ENCODE results near the gene FAM181A.

FAM181A gene

GRCh38 chr14:93952829-93953228 lies 25.7 kb downstream of the FAM181A start:
- DNase-seq = no peak

GRCh38 chr14:93953263-93953662 lies 26.1 kb downstream of the FAM181A start:
- DNase-seq = no peak

- no peak for DNase-seq
These were observed 26.8 kb downstream of the FAM181A start for GRCh38 chr14:93953739-93954515.

DNA sequence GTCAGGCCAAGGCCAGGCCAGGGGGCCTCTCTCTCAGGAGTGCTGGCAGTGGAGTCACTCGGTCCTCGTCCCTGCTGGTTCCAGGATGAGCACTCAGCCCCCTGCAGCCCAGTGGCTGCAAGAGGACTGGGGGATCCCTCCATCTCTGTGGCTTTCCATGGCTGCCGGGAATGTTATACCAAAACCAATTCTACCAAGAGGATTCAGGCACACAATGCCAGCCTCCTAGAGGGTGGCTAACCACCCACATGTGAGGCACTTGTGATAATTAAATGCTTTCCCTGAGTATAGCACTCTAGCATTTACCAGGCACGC lies 27.3 kb downstream of the FAM181A start:
- DNase-seq = no peak

DNA sequence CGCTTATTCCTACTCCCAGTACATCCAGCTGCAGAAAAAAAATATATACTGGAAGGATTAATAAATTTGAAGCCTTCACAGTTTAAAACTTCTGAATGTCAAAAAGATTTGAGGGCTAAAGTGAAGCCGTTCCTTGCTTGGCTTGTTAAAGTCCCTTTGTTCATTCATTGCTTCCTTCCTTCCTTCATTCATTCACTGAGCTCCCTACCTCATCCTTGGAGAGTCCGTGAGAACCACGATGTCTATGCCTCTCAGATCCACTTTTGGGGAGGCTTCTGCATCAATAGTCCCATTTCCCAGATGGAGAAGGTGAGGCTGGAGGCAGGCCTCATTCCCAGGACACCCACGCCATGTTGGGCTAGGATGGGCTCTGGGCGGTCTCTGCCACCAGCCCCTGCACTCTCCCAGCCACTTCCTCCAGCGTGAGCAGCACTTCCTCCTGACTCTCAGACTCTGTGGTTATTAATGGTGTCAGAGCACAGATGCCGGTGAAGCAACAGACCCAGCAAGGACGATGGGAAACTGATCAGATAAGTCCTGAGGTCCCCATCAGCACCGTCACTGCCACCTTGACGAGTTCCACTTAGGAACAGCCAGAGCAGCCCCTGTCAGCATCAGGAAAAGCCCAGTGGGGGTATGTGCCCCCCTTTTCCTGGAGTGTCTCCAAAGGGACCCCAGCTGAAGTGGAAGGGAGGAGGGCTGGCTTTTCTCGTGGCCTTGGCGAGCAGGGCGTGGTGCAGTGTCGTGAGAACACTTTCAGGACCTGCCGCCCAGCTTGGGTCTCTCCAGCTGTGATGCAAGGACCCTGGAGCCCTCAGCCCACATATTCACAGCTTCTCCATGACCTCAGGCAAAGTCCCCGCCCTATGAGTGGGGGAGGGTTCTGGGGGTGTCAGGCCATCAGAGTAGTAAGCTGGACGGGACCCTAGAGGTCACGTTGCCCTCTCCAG lies 28.0 kb downstream of the FAM181A start:
- peak; percentile 70 to 76 for DNase-seq

DNA sequence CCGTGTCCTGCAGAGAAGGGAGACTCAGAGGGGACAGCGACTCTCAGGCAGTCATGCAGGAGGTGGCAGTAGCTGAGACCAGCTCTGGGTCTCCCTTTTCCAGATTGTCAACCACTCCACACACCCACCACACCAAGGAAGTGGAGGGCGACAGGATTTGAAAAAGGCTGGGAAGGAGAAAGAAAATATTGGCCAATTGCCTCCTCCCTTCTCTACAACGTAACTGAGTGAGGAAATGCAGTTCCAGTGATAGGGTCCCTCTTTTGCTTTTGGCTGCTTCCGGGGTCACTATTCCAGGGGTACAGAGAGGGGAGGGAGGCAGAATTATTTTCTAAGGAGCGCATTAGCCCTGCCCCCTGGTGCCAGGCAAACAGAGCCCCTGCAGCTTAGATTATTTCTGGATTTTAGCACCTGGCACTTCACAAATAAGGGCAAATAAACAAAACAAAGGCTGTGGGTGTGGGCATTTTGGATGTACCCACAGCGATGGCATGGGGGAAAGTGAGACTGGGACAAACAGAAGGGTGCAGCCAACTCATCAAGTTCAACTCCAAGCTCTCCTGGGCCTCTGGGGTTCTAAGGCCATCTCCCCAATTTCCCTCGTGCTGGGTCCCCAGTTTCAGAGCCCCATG lies 28.8 kb downstream of the FAM181A start:
- DNase-seq = no peak

DNA sequence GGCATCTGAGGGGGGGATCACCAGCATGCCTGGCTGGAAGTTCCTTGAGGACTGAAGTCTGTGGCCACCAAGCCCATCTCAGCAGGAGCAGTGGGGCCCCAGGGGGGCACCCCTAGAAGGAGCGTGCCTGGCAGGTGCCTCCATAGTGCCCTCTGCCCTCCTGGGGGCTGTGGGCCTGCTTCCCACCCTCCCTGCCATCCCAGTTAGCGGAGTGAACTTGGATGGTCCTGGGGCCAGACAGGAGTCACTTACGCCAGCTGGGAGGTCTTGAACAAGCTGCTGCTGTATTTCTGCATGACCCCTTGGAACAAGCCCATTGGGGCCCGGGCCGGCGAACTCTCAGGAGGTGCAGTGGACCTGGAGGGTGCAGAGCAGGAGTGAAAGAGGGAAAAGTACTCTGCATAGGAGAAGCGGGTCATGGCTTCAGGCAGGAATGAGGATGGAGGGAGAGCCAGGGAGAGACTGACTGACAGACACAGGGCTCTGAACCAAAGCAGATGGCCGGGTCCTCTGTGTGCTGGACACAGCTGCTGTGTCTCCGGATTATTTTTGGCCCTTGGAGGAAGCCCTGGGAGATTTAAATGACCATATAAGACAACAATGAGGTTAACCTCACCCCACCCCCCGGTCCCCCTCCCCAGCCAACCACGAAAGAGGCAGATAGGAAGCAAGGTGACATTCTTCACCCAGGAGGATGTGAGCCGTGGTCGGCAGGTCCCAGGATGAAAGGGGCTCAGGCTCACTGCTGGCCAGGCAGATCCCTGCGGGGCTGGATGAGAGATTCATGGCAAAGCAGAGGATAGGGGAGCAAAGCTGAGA lies 29.6 kb downstream of the FAM181A start:
- DNase-seq = no peak

DNA sequence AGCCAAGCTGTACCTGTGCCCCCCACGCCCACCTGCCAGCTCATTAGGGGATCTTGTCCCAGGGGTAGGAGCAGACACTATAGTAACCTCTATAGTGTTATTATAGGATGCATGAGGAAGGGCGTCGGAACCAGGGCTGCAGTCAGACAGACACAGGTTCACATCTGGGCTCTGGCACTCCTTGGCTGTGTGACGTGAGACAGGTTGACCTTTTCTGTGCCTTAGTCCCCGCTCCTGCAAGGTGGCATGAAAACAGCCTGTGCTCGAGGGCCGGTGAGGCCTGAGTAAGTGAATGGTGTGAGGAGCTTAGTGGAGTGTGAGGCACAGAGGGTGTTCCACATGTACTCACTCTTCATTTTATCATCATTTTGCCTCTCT lies 30.2 kb downstream of the FAM181A start:
- DNase-seq = no peak

- DNase-seq = no peak
These were observed 30.8 kb downstream of the FAM181A start for GRCh38 chr14:93957751-93958566.

GRCh38 chr14:93958567-93959238 lies 31.6 kb downstream of the FAM181A start:
- no peak for DNase-seq

DNA sequence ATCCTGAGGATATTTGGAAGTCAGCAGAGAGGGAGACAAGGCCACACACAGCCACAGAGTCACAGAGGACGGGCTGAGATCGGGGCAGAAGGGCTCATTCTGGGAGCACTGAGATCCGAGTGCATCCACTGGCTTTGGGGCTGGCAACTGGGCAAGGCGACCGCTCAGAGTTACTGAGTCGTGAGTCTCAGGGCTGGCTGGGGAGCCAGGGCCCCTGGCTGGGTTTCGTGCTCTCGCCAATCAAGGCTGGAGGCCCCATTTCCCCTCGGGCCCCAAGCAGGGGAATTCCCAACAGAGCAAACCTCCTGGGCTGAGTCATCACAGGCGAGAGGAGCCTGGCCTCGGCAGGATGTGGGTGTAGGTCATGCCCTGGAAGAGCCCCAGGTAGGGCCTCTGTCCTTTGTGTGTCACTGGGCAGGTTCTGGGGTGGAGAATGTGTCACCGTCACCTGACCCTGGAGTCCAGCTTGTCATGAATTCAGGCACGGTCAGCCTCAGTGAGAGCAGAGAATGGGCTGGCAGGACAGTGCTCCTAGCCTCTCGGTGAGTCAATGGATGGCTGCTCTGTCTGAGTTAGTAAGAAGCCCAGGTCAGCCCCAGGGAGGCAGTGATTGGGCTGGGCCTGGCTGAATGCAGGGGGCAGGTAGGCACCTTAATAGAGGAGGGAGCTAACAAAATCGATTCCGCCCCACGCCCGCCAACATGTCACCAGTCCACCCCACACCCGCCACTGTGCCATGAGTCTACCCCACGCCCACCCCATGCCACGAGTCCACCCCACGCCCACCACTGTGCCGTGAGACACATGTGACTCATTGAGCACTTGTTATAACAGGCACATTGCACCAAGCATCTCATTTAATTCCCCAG lies 32.3 kb downstream of the FAM181A start:
- DNase-seq = peak; percentile 94 to 95

GRCh38 chr14:93960108-93960475 lies 32.9 kb downstream of the FAM181A start:
- no peak for DNase-seq

- DNase-seq = no peak
These were observed 33.8 kb downstream of the FAM181A start for GRCh38 chr14:93960774-93961438.

DNA sequence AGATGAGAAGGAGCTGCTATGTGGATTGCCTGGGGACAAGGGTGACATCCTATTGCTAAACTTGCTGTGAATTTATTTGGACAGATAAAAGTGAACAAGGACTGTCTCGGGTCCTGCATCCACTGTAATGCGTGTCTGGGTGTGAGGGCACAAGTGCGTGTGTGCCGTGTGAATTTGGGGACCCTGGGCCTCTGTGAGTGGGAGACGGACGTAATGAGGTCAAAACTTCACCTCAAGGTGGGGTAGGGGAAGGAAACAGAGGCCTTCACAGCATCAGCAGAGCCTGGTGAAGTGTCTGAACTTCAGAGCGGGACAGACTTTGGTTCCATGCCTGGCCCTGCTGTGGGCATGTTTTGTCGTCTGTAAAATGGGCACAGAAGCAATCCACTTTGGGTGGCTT lies 34.5 kb downstream of the FAM181A start:
- DNase-seq = no peak

DNA sequence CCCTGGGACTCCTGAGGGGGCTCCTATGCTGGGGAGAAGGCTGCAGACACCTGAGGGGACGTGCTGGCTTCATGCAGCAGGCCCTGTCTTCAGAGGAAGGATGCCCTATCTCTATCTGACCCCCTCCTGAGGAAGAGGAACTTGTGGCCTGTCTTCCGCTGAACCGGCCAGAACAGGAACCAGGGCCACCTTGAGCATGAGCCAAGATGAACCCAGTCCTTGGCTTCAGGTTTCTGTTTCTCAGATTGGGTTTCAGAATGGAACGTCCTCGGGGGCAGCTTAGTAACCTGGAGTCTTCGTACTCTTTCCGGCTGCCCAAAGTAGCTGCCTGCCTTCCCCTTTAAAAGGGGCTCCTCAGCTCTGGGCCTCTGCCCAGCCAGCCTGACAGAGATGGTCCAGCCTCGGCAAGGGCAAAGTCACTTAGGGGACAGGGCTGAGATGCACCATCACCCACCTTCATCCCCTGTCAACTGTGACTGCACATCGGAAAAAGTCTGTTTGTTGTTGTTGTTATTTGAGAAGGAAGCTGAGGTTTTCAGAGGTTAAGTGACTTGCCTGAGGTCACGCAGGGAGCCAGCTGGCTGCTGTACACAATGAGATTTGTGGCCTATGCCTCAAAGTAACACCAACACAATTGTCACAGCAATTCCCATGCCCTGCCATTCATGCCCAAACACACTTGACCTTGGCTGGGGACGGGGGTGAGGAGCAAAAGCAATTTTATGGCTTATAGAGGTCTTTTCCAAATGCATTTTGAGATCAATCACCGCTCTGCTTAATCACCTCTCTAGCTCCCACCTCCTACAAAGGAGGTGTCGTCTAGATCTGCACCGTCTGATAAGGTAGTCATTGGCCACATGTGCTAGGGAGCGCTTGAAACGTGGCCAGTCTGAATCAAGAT lies 35.8 kb downstream of the FAM181A start:
- peak; percentile 68 to 73 for DNase-seq

GRCh38 chr14:93963692-93964091 lies 36.5 kb downstream of the FAM181A start:
- DNase-seq = no peak

- DNase-seq = no peak
These were observed 37.1 kb downstream of the FAM181A start for GRCh38 chr14:93964281-93964680.

DNA sequence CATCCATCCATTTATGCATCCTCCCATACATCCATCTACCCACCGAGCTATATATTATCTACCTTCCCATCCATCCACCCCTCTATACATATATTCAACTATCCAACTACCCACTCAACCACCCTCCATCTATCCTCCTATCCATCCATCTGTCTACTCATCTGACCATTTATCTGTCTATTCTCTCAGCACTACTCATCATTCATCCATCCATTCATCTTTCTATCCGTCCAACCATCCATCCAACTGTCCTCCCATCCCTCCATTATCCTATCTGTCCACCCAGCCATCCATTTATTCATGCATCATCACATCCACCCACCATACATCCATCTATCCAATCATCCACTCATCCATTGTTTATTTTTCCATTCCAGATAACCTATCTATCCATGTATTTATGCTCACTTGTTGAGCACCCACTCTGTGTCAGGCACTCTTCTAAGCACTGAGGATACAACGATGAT lies 37.7 kb downstream of the FAM181A start:
- DNase-seq = no peak

Measured in CD4-positive, alpha-beta T cell treated with Interleukin-1 beta for 1 hour (primary cell).